KG1 (cell line): ENCODE measurements around the gene SNAP23.

ENCODE experiments used
- DNase-seq: peaks from one replicate; lab custom pipeline; 2025; lab: John Stamatoyannopoulos, UW

Gene SNAP23

GRCh38 chr15:42495361-42496212 is at the start of gene SNAP23:
Gene SNAP23, plus strand, starts transcription at chr15:42495634. Its CDS starts 16,213 bp downstream, at chr15:42511847.
- DNase-seq, result peak; percentile 57

- no peak for DNase-seq
Measured at GRCh38 chr15:42447599-42447998, 47.8 kb upstream of the SNAP23 start.

- no peak for DNase-seq
Measured at GRCh38 chr15:42448281-42448680, 47.2 kb upstream of the SNAP23 start.

- DNase-seq, result no peak
Measured at GRCh38 chr15:42449770-42450424, 45.5 kb upstream of the SNAP23 start.

GRCh38 chr15:42450425-42450790 is 45.0 kb upstream of the SNAP23 start:
- no peak for DNase-seq

GRCh38 chr15:42453826-42454225 is 41.6 kb upstream of the SNAP23 start:
- DNase-seq, result no peak

GRCh38 chr15:42456531-42456930 is 38.9 kb upstream of the SNAP23 start:
- no peak for DNase-seq

GRCh38 chr15:42456971-42457370 is 38.5 kb upstream of the SNAP23 start:
- DNase-seq, result no peak

GRCh38 chr15:42457445-42458442 is 37.7 kb upstream of the SNAP23 start:
- DNase-seq, result no peak

- DNase-seq, result no peak
Measured at GRCh38 chr15:42461261-42461660, 34.2 kb upstream of the SNAP23 start.

- DNase-seq, result no peak
Measured at GRCh38 chr15:42465520-42466259, 29.7 kb upstream of the SNAP23 start.

GRCh38 chr15:42471002-42471401 is 24.4 kb upstream of the SNAP23 start:
- no peak for DNase-seq

- no peak for DNase-seq
Measured at GRCh38 chr15:42474827-42475226, 20.6 kb upstream of the SNAP23 start.

GRCh38 chr15:42482701-42483100 is 12.7 kb upstream of the SNAP23 start:
- no peak for DNase-seq

- DNase-seq, result no peak
Measured at GRCh38 chr15:42483677-42484076, 11.8 kb upstream of the SNAP23 start.

- peak; percentile 14 for DNase-seq
Measured at GRCh38 chr15:42490291-42490670, 5.2 kb upstream of the SNAP23 start.

GRCh38 chr15:42490671-42491538 is 4.5 kb upstream of the SNAP23 start, which contains the start of gene ZNF106:
Gene ZNF106, minus strand, starts transcription at chr15:42491141. Its CDS starts 18,852 bp downstream, at chr15:42472289.
- DNase-seq, result peak; percentile 66

- DNase-seq, result no peak
Measured at GRCh38 chr15:42491539-42492225, 3.8 kb upstream of the SNAP23 start.

GRCh38 chr15:42493679-42494078 is 1.8 kb upstream of the SNAP23 start:
- no peak for DNase-seq

GRCh38 chr15:42494998-42495360 is 455 bp upstream of the SNAP23 start:
- DNase-seq, result no peak
